ENCODE data around the gene GALNTL6. TPM values are rescaled to one million over a fixed set of nuclear protein-coding genes. Genes with fewer than 3 reads are reported as not detected.

GALNTL6 gene
- total and polyA plus RNA-seq, 2 experiments from 2014 or later, result 0.38 to 0.40 TPM

DNA sequence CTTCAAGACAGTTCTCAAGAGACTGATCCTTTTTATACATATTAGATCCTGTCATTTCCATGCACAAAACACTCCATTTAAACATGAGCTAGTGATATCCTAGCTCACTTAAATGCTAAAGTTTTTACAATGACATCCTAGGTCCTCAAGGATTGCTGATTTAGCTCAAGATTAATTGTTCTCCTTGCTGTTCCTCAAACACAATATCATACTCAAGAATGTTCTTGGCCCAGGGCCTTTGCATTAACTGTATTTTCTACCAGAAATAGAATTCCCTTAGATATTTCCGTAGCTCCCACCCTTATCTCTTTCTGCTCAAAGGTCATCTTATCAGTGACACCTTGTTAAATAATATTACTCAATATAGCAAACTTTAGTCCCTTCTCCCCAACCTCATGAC lies 270.1 kb downstream of the GALNTL6 start:
- Histone ChIP-seq H3F3A (replicated peaks; ENCODE audit: low read depth) (no peaks in the 10 kb centered on the region), H3K27ac (ENCODE audit: low read depth) (no peak overlapping the region), H3K4me2 (no peak overlapping the region), H3K79me2 (replicated peaks; ENCODE audit: insufficient read depth) (no peaks in the 10 kb centered on the region), H3K36me3 (ENCODE audit: insufficient read depth) (no peaks in the 10 kb centered on the region), H3K4me3 (no peak overlapping the region), H4K20me1 (replicated peaks; ENCODE audit: insufficient read depth) (no peaks in the 10 kb centered on the region), H2AFZ (no peak overlapping the region), H3K27me3 (ENCODE audit: insufficient read depth) (no peaks in the 10 kb centered on the region), H3K9me2 (ENCODE audit: insufficient read depth) (no peaks in the 10 kb centered on the region), H3K4me1 (ENCODE audit: insufficient read depth) (no peaks in the 10 kb centered on the region)
- no peak for ATAC-seq
- no peak overlapping the region for H3K27ac Mint-ChIP-seq
- H3K36me3 Mint-ChIP-seq (ENCODE audit: low read depth), result no peaks in the 10 kb centered on the region
- no peaks in the 10 kb centered on the region for H3K4me1 Mint-ChIP-seq
- H3K4me3 Mint-ChIP-seq, result no peak overlapping the region
- DNase-seq (ENCODE audit: low spot score), result no peak
- H3K27me3 Mint-ChIP-seq (ENCODE audit: insufficient read depth, low read depth, poor library complexity), result no peaks in the 10 kb centered on the region
- no peak for TF ChIP-seq EZH2 (IDR thresholded peaks at IDR 0.05; ENCODE audit: low read depth, unreplicated experiment)
- TF ChIP-seq JUNB (IDR thresholded peaks at IDR 0.05; ENCODE audit: unreplicated experiment), result no peak
- TF ChIP-seq, protein P1, sequence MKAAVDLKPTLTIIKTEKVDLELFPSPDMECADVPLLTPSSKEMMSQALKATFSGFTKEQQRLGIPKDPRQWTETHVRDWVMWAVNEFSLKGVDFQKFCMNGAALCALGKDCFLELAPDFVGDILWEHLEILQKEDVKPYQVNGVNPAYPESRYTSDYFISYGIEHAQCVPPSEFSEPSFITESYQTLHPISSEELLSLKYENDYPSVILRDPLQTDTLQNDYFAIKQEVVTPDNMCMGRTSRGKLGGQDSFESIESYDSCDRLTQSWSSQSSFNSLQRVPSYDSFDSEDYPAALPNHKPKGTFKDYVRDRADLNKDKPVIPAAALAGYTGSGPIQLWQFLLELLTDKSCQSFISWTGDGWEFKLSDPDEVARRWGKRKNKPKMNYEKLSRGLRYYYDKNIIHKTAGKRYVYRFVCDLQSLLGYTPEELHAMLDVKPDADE (IDR thresholded peaks at IDR 0.05), result no peak
- no peak for TF ChIP-seq EZH2phosphoT487 (IDR thresholded peaks at IDR 0.05; ENCODE audit: unreplicated experiment)
- TF ChIP-seq, protein P2, sequence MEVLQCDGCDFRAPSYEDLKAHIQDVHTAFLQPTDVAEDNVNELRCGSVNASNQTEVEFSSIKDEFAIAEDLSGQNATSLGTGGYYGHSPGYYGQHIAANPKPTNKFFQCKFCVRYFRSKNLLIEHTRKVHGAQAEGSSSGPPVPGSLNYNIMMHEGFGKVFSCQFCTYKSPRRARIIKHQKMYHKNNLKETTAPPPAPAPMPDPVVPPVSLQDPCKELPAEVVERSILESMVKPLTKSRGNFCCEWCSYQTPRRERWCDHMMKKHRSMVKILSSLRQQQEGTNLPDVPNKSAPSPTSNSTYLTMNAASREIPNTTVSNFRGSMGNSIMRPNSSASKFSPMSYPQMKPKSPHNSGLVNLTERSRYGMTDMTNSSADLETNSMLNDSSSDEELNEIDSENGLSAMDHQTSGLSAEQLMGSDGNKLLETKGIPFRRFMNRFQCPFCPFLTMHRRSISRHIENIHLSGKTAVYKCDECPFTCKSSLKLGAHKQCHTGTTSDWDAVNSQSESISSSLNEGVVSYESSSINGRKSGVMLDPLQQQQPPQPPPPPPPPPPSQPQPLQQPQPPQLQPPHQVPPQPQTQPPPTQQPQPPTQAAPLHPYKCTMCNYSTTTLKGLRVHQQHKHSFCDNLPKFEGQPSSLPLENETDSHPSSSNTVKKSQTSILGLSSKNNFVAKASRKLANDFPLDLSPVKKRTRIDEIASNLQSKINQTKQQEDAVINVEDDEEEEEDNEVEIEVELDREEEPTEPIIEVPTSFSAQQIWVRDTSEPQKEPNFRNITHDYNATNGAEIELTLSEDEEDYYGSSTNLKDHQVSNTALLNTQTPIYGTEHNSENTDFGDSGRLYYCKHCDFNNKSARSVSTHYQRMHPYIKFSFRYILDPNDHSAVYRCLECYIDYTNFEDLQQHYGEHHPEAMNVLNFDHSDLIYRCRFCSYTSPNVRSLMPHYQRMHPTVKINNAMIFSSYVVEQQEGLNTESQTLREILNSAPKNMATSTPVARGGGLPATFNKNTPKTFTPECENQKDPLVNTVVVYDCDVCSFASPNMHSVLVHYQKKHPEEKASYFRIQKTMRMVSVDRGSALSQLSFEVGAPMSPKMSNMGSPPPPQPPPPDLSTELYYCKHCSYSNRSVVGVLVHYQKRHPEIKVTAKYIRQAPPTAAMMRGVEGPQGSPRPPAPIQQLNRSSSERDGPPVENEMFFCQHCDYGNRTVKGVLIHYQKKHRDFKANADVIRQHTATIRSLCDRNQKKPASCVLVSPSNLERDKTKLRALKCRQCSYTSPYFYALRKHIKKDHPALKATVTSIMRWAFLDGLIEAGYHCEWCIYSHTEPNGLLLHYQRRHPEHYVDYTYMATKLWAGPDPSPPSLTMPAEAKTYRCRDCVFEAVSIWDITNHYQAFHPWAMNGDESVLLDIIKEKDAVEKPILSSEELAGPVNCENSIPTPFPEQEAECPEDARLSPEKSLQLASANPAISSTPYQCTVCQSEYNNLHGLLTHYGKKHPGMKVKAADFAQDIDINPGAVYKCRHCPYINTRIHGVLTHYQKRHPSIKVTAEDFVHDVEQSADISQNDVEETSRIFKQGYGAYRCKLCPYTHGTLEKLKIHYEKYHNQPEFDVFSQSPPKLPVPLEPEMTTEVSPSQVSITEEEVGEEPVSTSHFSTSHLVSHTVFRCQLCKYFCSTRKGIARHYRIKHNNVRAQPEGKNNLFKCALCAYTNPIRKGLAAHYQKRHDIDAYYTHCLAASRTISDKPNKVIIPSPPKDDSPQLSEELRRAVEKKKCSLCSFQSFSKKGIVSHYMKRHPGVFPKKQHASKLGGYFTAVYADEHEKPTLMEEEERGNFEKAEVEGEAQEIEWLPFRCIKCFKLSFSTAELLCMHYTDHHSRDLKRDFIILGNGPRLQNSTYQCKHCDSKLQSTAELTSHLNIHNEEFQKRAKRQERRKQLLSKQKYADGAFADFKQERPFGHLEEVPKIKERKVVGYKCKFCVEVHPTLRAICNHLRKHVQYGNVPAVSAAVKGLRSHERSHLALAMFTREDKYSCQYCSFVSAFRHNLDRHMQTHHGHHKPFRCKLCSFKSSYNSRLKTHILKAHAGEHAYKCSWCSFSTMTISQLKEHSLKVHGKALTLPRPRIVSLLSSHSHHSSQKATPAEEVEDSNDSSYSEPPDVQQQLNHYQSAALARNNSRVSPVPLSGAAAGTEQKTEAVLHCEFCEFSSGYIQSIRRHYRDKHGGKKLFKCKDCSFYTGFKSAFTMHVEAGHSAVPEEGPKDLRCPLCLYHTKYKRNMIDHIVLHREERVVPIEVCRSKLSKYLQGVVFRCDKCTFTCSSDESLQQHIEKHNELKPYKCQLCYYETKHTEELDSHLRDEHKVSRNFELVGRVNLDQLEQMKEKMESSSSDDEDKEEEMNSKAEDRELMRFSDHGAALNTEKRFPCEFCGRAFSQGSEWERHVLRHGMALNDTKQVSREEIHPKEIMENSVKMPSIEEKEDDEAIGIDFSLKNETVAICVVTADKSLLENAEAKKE (CRISPR knock-in tag; IDR thresholded peaks at IDR 0.05), result no peak
- TF ChIP-seq, protein P3, sequence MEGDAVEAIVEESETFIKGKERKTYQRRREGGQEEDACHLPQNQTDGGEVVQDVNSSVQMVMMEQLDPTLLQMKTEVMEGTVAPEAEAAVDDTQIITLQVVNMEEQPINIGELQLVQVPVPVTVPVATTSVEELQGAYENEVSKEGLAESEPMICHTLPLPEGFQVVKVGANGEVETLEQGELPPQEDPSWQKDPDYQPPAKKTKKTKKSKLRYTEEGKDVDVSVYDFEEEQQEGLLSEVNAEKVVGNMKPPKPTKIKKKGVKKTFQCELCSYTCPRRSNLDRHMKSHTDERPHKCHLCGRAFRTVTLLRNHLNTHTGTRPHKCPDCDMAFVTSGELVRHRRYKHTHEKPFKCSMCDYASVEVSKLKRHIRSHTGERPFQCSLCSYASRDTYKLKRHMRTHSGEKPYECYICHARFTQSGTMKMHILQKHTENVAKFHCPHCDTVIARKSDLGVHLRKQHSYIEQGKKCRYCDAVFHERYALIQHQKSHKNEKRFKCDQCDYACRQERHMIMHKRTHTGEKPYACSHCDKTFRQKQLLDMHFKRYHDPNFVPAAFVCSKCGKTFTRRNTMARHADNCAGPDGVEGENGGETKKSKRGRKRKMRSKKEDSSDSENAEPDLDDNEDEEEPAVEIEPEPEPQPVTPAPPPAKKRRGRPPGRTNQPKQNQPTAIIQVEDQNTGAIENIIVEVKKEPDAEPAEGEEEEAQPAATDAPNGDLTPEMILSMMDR (conservative IDR thresholded peaks at IDR 0.05; ENCODE audit: low read depth in 2 of 2), result no peak
- TF ChIP-seq ZNF331 (CRISPR knock-in tag; IDR thresholded peaks at IDR 0.05; ENCODE audit: low read depth), result no peak
- TF ChIP-seq ZNF114 (CRISPR knock-in tag; IDR thresholded peaks at IDR 0.05), result no peak
- TF ChIP-seq CREB1 (CRISPR knock-in tag; IDR thresholded peaks at IDR 0.05; ENCODE audit: low read depth), result no peak
- H3K9me3 Mint-ChIP-seq, result no peaks in the 10 kb centered on the region
